ENCODE measurements around the gene ATP1B1. TPM values are rescaled to one million over a fixed set of nuclear protein-coding genes. Genes with fewer than 3 reads are reported as not detected.

Gene ATP1B1
- total and polyA plus RNA-seq, 9 of the 15 experiments (the other 6 are each of a cell fraction or from before 2014, with no cell fraction given) = 0.76 to 3.0 (median 1.7) TPM

DNA sequence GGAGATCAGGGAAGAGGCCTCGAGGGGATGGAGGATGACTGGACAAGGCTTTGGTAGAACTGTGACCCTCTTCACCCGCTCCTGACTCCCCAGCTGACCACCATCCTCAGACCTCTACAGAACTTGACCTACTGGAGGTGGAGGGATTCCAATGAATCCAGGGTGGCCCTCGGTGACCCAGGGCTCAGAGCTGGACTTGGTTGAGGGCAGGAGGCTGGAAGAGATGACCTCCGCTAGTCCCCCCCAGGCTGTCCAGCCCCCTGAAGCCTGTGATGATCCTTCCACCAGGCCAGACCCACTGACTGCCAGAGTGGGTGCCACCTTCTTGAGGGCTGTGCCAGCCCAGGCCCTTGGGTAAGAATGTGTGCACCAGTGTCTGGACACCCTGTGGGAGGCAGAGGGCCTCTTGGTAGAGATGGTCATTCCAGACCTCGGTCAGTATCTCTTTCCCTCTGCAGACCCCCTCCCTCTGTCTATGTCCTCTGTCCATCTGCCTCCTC, 44.9 kb downstream of the ATP1B1 start:
- no peaks in the 10 kb centered on the region for H3K36me3 ChIP-seq (ENCODE audit: control insufficient read depth, insufficient read depth, low read length)
- no TSS peak for BruUV-seq (replicated peaks)
- H3K9me3 ChIP-seq (replicated peaks; ENCODE audit: control insufficient read depth, insufficient read depth, low read depth, low read length) = no peaks in the 10 kb centered on the region
- H3K27me3 ChIP-seq (ENCODE audit: control insufficient read depth in 2 of 2, insufficient read depth in 2 of 2, low read length in 2 of 2) = no peaks in the 10 kb centered on the region
- no peaks in the 10 kb centered on the region for H3K79me2 ChIP-seq (ENCODE audit: control insufficient read depth, insufficient read depth, low read length)
- no peak; the same call in 2 of the 3 replicates for ATAC-seq
- H3K9me1 ChIP-seq (ENCODE audit: control insufficient read depth, insufficient read depth, low read length) = no peaks in the 10 kb centered on the region
- no peak for FAIRE-seq
- no peak overlapping the region for H3K27ac ChIP-seq (ENCODE audit: extremely low read depth, low read depth, low read length)
- 39% methylated on average over 5 of the region's 5 CpGs for WGBS (ENCODE audit: insufficient coverage, low coverage, missing lambda C conversion rate)
- no peak overlapping the region for H3K4me3 ChIP-seq
- H2AFZ ChIP-seq (ENCODE audit: low read depth, low read length) = no peak overlapping the region
- DNase-seq (ENCODE audit: extremely low read depth in 1 of 4, low spot score in 3 of 4) = no peak
- peaks cover 0 to 6% of the 10 kb centered on the region in 2 experiments; a peak in 2 of 5 replicates for H3K4me1 ChIP-seq (replicated peaks in 1 of 2; ENCODE audit: control insufficient read depth in 2 of 2, insufficient read depth in 2 of 2, low read length in 2 of 2)
- TF ChIP-seq CREM (IDR thresholded peaks at IDR 0.05; ENCODE audit: low read depth) (no peak), ZNF239 (CRISPR knock-in tag; IDR thresholded peaks at IDR 0.05) (no peak), SAFB (IDR thresholded peaks at IDR 0.05; ENCODE audit: borderline replicate concordance, low read depth, low read length) (no peak), ZFPM2 (CRISPR knock-in tag; IDR thresholded peaks at IDR 0.05) (no peak), FIP1L1 (IDR thresholded peaks at IDR 0.05; ENCODE audit: low read depth, low read length, poor library complexity, severe bottlenecking) (no peak), PCBP2 (IDR thresholded peaks at IDR 0.05; ENCODE audit: low read depth, low read length, poor library complexity, severe bottlenecking) (no peak), STAT5B (CRISPR knock-in tag; IDR thresholded peaks at IDR 0.05) (no peak), POLR3G (IDR thresholded peaks at IDR 0.05; ENCODE audit: extremely low read depth, insufficient read length, insufficient replicate concordance) (no peak), RBFOX2 (IDR thresholded peaks at IDR 0.05; ENCODE audit: low read depth, low read length) (no peak), EZH2 (IDR thresholded peaks at IDR 0.05; ENCODE audit: borderline replicate concordance, low read depth, low read length) (no peak)
- TF ChIP-seq, protein P1, sequence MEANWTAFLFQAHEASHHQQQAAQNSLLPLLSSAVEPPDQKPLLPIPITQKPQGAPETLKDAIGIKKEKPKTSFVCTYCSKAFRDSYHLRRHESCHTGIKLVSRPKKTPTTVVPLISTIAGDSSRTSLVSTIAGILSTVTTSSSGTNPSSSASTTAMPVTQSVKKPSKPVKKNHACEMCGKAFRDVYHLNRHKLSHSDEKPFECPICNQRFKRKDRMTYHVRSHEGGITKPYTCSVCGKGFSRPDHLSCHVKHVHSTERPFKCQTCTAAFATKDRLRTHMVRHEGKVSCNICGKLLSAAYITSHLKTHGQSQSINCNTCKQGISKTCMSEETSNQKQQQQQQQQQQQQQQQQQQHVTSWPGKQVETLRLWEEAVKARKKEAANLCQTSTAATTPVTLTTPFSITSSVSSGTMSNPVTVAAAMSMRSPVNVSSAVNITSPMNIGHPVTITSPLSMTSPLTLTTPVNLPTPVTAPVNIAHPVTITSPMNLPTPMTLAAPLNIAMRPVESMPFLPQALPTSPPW (CRISPR knock-in tag; IDR thresholded peaks at IDR 0.05) = no peak
- TF ChIP-seq, protein P2, sequence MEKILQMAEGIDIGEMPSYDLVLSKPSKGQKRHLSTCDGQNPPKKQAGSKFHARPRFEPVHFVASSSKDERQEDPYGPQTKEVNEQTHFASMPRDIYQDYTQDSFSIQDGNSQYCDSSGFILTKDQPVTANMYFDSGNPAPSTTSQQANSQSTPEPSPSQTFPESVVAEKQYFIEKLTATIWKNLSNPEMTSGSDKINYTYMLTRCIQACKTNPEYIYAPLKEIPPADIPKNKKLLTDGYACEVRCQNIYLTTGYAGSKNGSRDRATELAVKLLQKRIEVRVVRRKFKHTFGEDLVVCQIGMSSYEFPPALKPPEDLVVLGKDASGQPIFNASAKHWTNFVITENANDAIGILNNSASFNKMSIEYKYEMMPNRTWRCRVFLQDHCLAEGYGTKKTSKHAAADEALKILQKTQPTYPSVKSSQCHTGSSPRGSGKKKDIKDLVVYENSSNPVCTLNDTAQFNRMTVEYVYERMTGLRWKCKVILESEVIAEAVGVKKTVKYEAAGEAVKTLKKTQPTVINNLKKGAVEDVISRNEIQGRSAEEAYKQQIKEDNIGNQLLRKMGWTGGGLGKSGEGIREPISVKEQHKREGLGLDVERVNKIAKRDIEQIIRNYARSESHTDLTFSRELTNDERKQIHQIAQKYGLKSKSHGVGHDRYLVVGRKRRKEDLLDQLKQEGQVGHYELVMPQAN (IDR thresholded peaks at IDR 0.05; ENCODE audit: borderline replicate concordance) = no peak
- H4K20me1 ChIP-seq (replicated peaks; ENCODE audit: control insufficient read depth, insufficient read depth, low read length) = no peaks in the 10 kb centered on the region
- H3K9ac ChIP-seq (ENCODE audit: insufficient read depth in 1 of 2, low read depth in 2 of 2, low read length in 2 of 2) = no peak overlapping the region
- POLR2A ChIA-PET = interaction anchor here (2.5 kb wide), 1 partner anchor 9 kb away, joined by 6 read pairs; no protein-coding TSS in a partner anchor
- in situ Hi-C loops (cut with MboI) (no loop called here), intact Hi-C loops (cut with micrococcal nuclease) (no loop called here)
- H3K4me2 ChIP-seq (ENCODE audit: insufficient read depth, low read length) = no peak overlapping the region
- CTCF ChIA-PET (ENCODE audit: low intra/inter-chr PET ratio) = no interaction called here
